ENCODE data around the gene MPRIP.
"Not testable (repeated sequence)": the region's sequence is repeated elsewhere in the genome, so short reads cannot be mapped to it uniquely, and the experiment has no call there.

Gene MPRIP

GRCh38 chr17:17151541-17151940, 109.3 kb downstream of the MPRIP start:
- DNase-seq, result peak; percentile 27

GRCh38 chr17:17151962-17152361, 109.7 kb downstream of the MPRIP start:
- peak; percentile 52 for DNase-seq

DNA sequence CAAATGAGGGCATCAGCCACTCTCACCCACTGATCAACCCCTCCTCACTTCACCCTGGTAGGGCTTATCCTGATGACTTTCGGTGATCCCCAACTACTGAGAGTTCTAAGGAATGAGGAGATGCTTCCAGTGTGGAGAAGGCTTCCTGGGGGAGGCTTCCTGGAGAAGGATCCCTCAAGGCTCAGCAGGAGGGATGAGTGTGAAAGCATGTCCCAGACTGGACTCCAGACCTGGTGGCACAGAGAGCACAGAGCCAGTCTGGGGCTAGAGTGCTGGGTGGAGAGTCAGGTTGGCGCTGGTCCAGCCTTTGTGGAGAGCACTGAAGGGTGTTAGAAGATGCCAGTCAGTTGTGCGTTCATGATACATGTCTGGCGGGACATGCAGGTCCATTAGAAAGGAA, 110.1 kb downstream of the MPRIP start:
- DNase-seq, result no peak

DNA sequence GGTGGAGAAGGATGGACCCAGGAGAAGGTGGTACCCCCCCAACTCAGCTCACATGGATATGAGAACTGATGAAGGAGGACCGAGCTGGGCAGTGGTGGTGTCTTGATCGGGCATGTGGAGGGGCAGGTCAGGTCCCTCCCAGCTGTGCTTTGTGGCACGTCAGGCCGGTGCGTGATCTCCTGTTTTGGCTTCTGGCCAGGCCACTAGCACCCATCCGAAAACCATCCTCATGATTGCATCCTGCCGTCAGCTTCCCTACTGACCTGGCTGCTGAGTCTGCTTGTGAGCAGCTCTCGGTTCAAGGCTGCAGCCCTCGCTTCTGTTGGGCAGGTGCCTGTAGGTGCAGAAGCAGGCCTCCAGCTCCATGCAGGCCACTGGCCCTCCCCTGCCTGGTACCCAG, 110.8 kb downstream of the MPRIP start:
- DNase-seq, result no peak

DNA sequence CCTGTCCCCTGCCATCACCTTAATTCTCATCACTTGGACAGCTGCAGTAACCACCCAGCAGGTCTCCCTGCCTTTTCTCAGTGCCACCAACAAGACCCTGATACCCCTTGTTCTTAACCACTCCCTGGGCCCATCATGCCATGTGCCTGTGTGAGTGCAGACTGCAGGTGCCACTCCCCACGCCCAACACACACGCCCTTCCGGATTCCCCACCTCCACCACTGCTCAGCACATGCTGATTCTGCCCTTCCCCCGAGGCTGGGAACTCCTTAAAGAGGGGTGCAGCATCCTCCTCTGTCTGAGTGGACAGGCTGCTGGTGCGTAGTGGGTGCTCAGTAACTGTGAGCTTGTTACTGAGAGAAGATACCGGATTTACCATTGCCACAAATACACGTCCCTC, 111.5 kb downstream of the MPRIP start:
- no peak for DNase-seq

- DNase-seq, result no peak
These were observed 112.3 kb downstream of the MPRIP start for GRCh38 chr17:17154556-17154955.

- no peak for DNase-seq
These were observed 112.7 kb downstream of the MPRIP start for GRCh38 chr17:17154981-17155380.

GRCh38 chr17:17155568-17155967, 113.3 kb downstream of the MPRIP start:
- DNase-seq, result no peak

DNA sequence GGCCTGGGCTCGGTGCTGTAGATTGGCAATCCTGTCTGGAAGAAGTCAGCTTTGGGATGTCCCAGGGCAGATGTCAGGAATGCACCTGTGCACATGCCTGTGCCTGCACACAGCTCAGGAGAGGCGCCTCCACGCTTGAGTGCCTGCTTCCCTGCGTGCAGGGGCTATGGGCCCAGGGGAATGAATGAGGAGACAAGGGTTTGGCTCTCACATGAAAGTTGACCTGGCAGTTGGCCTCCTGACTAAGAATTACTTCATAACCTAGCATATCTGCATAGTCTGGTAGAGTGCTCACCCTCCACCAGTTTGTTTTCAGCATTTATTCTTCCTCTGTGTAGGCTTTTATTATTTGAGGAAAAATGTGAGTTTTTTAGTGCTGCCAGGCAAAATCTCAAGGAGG, 113.8 kb downstream of the MPRIP start:
- DNase-seq, result no peak

DNA sequence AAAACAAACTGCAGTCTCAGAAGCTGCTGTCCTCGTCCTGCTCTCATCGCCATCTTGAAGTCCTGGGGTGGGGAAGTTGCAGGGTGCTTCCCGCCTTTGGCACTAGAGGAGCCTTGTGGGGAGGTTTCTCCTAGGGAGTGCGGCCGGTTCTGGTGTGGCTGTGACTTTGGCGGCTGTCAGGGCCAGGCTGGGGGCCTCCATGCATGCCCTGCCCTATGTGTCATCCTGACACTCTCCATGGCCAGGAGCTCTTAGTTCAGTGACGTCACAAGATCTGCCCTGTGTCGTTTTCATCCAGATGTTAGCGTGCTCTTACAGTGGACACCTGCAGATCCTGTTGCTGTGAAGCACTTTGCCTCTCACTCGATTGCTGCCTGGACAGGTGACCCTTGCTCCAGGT, 114.3 kb downstream of the MPRIP start:
- no peak for DNase-seq

DNA sequence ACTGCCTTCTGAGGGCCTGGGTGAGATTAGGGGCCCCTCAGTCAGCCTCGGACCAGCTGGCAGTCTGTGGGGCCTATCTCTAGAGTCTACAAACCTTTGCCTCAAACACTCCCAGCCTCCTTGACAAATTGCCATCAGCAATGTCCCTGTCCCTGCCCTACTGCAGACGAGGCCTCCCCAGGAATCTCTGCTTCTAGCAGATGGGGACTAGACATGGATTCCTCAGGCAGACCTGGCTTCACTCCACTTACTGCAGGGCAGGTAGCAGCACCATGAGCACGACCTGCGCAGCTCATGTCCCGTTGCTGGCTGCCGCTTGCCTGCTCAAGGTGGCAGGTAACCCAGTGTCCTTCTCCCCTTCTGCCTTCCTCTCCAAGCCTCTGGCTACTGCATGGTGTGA, 114.8 kb downstream of the MPRIP start:
- DNase-seq, result no peak

- not testable (repeated sequence) for DNase-seq
These were observed 116.2 kb downstream of the MPRIP start for GRCh38 chr17:17158506-17158905.

DNA sequence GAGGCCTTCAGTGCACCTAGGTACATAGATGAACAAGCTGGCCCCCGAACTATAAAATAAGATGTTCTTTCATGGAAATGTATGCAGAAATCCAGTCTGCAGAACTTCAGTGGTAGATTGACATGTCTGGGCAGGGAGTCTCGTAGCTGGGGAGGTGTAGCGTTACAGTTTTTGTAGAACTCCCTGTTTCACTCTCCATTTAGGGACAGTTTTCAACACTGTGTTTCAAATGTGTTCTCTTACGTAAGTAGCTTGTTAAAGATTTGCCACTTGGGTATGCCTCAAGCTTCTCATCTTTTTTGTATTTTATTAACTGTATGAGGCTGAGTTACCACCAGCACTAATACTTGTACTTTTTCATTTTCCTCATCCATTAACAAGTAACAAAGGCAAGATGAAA, 117.3 kb downstream of the MPRIP start:
- no peak for DNase-seq

GRCh38 chr17:17161121-17161520, 118.9 kb downstream of the MPRIP start:
- DNase-seq, result no peak

- no peak for DNase-seq
These were observed 119.5 kb downstream of the MPRIP start for GRCh38 chr17:17161759-17162158.

DNA sequence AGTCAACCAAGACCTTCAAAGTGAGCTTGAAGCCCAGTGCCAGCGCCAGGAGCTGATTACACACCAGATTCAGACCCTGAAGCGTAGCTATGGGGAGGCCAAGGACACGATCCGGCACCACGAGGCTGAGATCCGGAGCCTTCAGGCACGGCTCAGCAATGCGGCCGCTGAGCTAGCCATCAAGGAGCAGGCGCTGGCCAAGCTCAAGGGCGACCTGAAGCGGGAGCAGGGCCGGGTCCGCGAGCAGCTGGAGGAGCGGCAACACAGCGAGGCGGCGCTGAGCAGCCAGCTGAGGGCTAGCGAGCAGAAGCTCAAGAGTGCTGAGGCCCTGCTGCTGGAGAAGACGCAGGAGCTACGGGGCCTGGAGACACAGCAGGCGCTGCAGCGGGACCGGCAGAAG, 121.9 kb downstream of the MPRIP start:
- DNase-seq, result no peak

DNA sequence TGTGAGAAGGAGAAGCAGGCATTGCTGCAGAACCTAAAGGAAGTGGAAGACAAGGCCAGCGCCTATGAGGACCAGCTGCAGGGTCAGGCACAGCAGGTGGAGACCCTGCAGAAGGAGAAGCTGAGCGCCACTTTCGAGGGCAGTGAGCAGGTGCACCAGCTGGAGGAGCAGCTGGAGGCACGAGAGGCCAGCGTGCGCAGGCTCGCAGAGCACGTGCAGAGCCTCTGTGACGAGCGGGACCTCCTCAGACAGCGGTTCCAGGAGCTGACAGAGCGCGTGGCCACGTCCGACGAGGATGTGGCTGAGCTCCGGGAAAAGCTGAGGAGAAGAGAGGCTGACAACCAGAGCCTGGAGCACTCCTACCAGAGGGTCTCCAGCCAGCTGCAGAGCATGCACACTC, 122.4 kb downstream of the MPRIP start:
- DNase-seq, result no peak

DNA sequence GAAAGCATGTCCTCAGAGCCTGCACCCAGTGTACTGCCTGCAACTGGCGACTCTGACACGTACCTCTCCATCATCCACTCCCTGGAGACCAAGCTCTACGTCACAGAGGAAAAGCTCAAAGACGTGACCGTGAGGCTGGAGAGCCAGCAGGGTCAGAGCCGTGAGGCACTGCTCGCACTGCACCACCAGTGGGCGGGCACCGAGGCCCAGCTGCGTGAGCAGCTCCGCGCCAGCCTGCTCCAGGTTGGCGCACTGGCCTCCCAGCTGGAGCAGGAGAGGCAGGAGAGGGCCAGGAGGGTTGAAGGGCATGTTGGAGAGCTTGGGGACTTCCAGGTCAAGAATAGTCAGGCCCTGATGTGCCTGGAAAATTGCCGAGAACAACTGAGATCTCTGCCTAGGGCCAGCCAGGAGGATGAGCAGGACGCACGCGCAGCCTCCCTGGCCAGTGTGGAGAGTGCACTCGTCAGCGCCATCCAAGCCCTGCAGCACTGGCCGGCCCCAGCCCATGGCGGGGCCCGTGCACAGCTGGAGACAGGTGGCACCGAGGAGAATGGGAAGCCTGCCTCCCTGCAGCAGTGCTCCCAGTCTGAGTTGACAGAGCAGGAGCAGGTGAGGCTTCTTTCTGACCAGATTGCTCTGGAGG, 123.5 kb downstream of the MPRIP start:
- DNase-seq, result no peak

- no peak for DNase-seq
These were observed 124.2 kb downstream of the MPRIP start for GRCh38 chr17:17166446-17166845.

DNA sequence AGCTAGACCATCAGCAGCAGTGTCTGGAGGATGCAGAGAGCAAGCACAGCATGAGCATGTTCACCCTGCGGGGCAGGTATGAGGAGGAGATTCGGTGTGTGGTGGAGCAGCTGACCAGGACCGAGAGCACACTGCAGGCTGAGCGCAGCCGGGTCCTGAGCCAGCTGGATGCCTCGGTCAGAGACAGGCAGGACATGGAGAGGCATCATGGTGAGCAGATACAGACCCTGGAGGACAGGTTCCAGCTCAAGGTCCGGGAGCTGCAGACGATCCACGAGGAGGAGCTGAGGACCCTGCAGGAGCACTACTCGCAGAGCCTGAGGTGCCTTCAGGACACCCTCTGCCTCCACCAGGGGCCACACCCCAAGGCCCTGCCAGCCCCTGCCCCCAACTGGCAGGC, 125.1 kb downstream of the MPRIP start:
- DNase-seq, result no peak

DNA sequence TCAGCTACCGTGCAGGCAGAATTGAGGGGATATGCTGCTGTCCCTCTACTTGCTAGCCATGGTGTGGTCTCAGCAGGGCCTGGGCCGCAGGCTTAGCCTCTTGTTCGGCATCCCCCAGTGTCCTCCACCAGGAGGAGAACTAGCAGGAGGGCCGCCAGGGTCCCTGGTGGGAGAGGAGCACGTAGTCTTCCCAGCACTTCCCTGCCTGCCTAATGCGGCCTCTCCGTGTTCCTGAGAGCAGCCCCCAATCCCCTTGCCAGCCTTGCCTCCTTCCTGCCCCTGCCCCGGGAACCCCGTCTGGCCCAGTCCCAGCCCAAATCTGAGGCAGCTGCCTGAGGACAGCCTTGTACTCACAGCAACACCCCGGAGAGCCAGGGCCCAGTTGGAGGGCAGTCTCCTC, 125.7 kb downstream of the MPRIP start:
- DNase-seq, result no peak

DNA sequence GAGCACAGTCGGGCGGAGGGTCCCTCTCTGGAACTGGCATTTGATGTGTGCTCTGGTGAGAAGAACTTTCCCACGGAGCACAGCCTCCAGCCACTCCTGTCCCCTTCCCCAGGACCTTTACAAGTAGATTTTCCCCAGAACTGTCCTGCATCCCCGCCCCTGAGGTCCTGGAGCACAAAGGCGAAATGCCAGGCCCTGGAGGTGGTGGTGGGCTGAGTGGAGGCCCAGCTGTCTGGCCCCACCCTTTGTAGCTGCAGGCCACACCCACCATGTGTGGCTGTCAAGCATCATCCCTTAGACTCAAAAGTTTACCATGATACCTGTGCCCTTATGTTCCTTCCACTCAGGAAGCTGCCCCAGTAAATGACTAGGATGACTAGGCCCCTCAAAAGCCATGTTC, 126.1 kb downstream of the MPRIP start:
- no peak for DNase-seq

GRCh38 chr17:17169396-17169795, 127.1 kb downstream of the MPRIP start:
- no peak for DNase-seq

- DNase-seq, result no peak
These were observed 128.2 kb downstream of the MPRIP start for GRCh38 chr17:17170346-17170985.

DNA sequence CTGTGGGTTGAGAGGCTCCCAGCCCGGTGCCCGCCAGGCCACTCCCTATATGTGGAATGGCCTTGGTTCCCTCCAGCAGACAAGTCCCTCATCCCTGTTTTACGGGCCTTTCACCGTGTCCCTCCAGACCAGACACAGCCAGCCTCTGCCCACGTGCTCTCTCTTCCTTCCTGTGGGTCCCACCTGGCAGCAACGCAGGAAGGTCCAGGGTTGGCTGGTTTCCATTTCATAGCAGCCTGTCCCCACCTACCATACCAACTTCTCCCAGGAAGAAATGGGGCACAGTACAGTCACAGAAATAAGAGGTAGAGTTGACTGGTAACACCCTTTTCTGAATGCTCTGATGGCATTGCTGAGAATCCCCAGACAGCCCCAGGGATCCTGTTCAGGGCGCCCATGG, 128.9 kb downstream of the MPRIP start:
- no peak for DNase-seq

Data from inflammatory macrophage treated with lipopolysaccharide for 4 hours (primary cell).